Activated naive CD4-positive, alpha-beta T cell treated with anti-CD3 and anti-CD28 coated beads, Interleukin-2, amount 50 U/mL, for 72 hours (primary cell): ENCODE results near the gene PCDHB11. TPM values are rescaled to one million over a fixed set of nuclear protein-coding genes. Genes with fewer than 3 reads are reported as not detected.
"Not testable (repeated sequence)": the region's sequence is repeated elsewhere in the genome, so short reads cannot be mapped to it uniquely, and the experiment has no call there.

Source experiments
- ATAC-seq, 2 donors: fragments of 150-1000 bp; cut with Tn5 transposase; 2 replicates each; pipeline ENCODE4 v1.10.0; 2021; ENCODE audit warnings: mild to moderate bottlenecking in 2 of 2, moderate library complexity in 2 of 2
- DNase-seq, 2 donors: peaks; one replicate each; pipeline ENCODE4 v3.0.0; 2021 to 2022; ENCODE audit warnings: low spot score in 2 of 2
- H3K27ac Mint-ChIP-seq, 2 donors: one replicate each; pipeline ENCODE4 v1.8.0; 2022; ENCODE audit warnings: mild to moderate bottlenecking in 2 of 2, mixed read lengths in 2 of 2
- H3K36me3 Mint-ChIP-seq, 2 donors: one replicate each; pipeline ENCODE4 v1.8.0; 2022; ENCODE audit warnings: mixed read lengths in 2 of 2
- H3K9me3 Mint-ChIP-seq, 2 donors: one replicate each; pipeline ENCODE4 v1.8.0; 2022; ENCODE audit warnings: mixed read lengths in 2 of 2
- total RNA-seq, 2 donors: library from RNA; stranded (reverse); gene quantifications; one replicate each; pipeline ENCODE4 v1.2.3, GENCODE V29; 2022

Gene PCDHB11
- total RNA-seq, 2 donors from 2014 or later: not detected

DNA sequence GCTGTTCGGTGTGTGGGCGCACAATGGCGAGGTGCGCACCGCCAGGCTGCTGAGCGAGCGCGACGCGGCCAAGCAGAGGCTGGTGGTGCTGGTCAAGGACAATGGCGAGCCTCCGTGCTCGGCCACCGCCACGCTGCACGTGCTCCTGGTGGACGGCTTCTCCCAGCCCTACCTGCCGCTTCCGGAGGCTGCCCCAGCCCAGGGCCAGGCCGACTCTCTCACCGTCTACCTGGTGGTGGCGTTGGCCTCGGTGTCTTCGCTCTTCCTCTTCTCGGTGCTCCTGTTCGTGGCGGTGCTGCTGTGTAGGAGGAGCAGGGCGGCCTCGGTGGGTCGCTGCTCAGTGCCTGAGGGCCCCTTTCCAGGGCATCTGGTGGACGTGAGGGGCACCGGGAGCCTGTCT, 19.6 kb upstream of the PCDHB11 start:
- ATAC-seq, H3K27ac Mint-ChIP-seq, DNase-seq: not testable (repeated sequence)
- peaks cover 17 to 27% of the 10 kb centered on the region in 2 donors for H3K9me3 Mint-ChIP-seq
- H3K36me3 Mint-ChIP-seq: peaks cover 28 to 30% of the 10 kb centered on the region in 2 donors

- DNase-seq (no peak), ATAC-seq (no peak)
- H3K36me3 Mint-ChIP-seq: peaks cover 29 to 34% of the 10 kb centered on the region in 2 donors
- H3K27ac Mint-ChIP-seq: no peak overlapping the region
- peaks cover 17 to 31% of the 10 kb centered on the region in 2 donors for H3K9me3 Mint-ChIP-seq
Measured at GRCh38 chr5:141180313-141180712, 19.1 kb upstream of the PCDHB11 start.

DNA sequence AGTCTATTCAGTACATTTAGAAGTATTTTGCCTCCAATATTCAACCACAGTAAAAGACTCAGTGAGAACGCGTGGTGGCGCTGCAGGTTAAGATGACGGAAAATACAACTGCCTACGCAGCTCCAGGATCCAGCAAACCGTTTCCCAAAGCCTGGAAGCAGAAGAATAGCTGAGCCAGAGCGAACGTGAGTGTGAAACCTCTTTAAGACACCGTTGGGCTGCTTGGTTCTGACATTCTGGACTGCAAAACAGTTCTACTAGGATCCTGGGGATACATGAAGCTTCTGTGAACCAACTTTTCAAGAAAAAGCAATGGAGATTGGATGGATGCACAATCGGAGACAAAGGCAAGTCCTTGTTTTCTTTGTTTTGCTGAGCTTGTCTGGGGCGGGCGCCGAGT, 17.2 kb upstream of the PCDHB11 start, which contains the start of gene PCDHB16:
PCDHB16 (plus strand) TSS at position 140 of the 400 bp plus-strand sequence; CDS start at position 313, 173 bp downstream.
- no peak for DNase-seq
- peaks cover 36 to 43% of the 10 kb centered on the region in 2 donors for H3K36me3 Mint-ChIP-seq
- H3K9me3 Mint-ChIP-seq: peaks cover 22 to 36% of the 10 kb centered on the region in 2 donors

DNA sequence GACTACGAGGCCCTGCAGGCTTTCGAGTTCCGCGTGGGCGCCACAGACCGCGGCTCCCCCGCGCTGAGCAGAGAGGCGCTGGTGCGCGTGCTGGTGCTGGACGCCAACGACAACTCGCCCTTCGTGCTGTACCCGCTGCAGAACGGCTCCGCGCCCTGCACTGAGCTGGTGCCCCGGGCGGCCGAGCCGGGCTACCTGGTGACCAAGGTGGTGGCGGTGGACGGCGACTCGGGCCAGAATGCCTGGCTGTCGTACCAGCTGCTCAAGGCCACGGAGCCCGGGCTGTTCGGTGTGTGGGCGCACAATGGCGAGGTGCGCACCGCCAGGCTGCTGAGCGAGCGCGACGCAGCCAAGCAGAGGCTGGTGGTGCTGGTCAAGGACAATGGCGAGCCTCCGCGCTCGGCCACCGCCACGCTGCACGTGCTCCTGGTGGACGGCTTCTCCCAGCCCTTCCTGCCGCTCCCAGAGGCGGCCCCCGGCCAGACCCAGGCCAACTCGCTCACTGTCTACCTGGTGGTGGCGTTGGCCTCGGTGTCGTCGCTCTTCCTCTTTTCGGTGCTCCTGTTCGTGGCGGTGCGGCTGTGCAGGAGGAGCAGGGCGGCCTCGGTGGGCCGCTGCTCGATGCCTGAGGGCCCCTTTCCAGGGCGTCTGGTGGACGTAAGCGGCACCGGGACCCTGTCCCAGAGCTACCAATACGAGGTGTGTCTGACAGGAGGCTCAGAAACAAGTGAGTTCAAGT, 15.1 kb upstream of the PCDHB11 start:
- not testable (repeated sequence) for H3K27ac Mint-ChIP-seq, DNase-seq, ATAC-seq
- Mint-ChIP-seq H3K36me3 (peaks cover 43 to 55% of the 10 kb centered on the region in 2 donors), H3K9me3 (peaks cover 25 to 41% of the 10 kb centered on the region in 2 donors)

More for the DNA sequence above, 17.2 kb upstream of the PCDHB11 start, which contains the start of gene PCDHB16:
- no peak within 1 kb of the TSS for H3K27ac Mint-ChIP-seq
- ATAC-seq: no peak

- DNase-seq: peak in 1 of 2 donors; percentile 23
- H3K36me3 Mint-ChIP-seq: peaks cover 44 to 56% of the 10 kb centered on the region in 2 donors
- H3K9me3 Mint-ChIP-seq: peaks cover 26 to 35% of the 10 kb centered on the region in 2 donors
- ATAC-seq: no peak
- H3K27ac Mint-ChIP-seq: no peak within 1 kb of the TSS
Measured at GRCh38 chr5:141186897-141187512, 12.4 kb upstream of the PCDHB11 start, which contains the start of gene PCDHB9. TSS of gene PCDHB9 (plus strand) at chr5:141187161. CDS start at chr5:141187319, 158 bp downstream.

DNA sequence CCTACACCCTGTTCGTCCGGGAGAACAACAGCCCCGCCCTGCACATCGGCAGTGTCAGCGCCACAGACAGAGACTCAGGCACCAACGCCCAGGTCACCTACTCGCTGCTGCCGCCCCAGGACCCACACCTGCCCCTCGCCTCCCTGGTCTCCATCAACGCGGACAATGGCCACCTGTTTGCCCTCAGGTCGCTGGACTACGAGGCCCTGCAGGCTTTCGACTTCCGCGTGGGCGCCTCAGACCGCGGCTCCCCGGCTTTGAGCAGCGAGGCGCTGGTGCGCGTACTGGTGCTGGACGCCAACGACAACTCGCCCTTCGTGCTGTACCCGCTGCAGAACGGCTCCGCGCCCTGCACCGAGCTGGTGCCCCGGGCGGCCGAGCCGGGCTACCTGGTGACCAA, 10.7 kb upstream of the PCDHB11 start:
- not testable (repeated sequence) for ATAC-seq, DNase-seq, H3K27ac Mint-ChIP-seq
- peaks cover 44 to 56% of the 10 kb centered on the region in 2 donors for H3K36me3 Mint-ChIP-seq
- peaks cover 25 to 33% of the 10 kb centered on the region in 2 donors for H3K9me3 Mint-ChIP-seq

DNA sequence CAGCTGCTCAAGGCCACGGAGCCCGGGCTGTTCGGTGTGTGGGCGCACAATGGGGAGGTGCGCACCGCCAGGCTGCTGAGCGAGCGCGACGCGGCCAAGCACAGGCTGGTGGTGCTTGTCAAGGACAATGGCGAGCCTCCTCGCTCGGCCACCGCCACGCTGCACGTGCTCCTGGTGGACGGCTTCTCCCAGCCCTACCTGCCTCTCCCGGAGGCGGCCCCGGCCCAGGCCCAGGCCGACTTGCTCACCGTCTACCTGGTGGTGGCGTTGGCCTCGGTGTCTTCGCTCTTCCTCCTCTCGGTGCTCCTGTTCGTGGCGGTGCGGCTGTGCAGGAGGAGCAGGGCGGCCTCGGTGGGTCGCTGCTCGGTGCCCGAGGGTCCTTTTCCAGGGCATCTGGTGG, 10.3 kb upstream of the PCDHB11 start:
- H3K27ac Mint-ChIP-seq: not testable (repeated sequence)
- peaks cover 25 to 33% of the 10 kb centered on the region in 2 donors for H3K9me3 Mint-ChIP-seq

DNA sequence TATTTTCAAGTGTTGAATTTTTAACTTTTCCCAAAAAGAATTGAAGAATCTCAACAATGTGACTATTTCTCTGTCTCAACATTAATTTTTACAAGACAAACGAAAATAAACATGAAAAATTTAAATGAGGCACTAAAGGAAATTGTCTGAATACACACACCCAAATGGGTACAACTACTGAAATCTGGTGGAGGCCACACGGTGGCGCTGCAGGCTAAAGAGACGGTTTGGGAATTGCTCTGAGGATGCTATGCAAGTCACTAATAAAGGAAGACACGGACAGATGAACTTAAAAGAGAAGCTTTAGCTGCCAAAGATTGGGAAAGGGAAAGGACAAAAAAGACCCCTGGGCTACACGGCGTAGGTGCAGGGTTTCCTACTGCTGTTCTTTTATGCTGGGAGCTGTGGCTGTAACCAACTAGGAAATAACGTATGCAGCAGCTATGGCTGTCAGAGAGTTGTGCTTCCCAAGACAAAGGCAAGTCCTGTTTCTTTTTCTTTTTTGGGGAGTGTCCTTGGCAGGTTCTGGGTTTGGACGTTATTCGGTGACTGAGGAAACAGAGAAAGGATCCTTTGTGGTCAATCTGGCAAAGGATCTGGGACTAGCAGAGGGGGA, 7.2 kb upstream of the PCDHB11 start, which contains the start of gene PCDHB10:
PCDHB10 (plus strand) TSS at position 244 of the 616 bp plus-strand sequence; CDS start at position 444, 200 bp downstream.
- H3K9me3 Mint-ChIP-seq: peaks cover 22 to 33% of the 10 kb centered on the region in 2 donors
- H3K27ac Mint-ChIP-seq: no peak within 1 kb of the TSS
- ATAC-seq (no peak), DNase-seq (peak in 1 of 2 donors; percentile 32)
- peaks cover 41 to 56% of the 10 kb centered on the region in 2 donors for H3K36me3 Mint-ChIP-seq

More for the DNA sequence above, 10.3 kb upstream of the PCDHB11 start:
- DNase-seq, ATAC-seq: not testable (repeated sequence)
- peaks cover 45 to 57% of the 10 kb centered on the region in 2 donors for H3K36me3 Mint-ChIP-seq

GRCh38 chr5:141194332-141194731, 5.1 kb upstream of the PCDHB11 start:
- not testable (repeated sequence) for ATAC-seq, H3K27ac Mint-ChIP-seq, DNase-seq
- Mint-ChIP-seq H3K36me3 (peaks cover 46 to 49% of the 10 kb centered on the region in 2 donors), H3K9me3 (peaks cover 25 to 45% of the 10 kb centered on the region in 2 donors)

GRCh38 chr5:141196363-141196762, 3.1 kb upstream of the PCDHB11 start:
- ATAC-seq (no peak), DNase-seq (no peak)
- Mint-ChIP-seq H3K36me3 (peaks cover 57 to 64% of the 10 kb centered on the region in 2 donors), H3K9me3 (peaks cover 35 to 47% of the 10 kb centered on the region in 2 donors), H3K27ac (no peak overlapping the region)

- H3K27ac Mint-ChIP-seq, ATAC-seq, DNase-seq: not testable (repeated sequence)
- peaks cover 22 to 27% of the 10 kb centered on the region in 2 donors for H3K9me3 Mint-ChIP-seq
- peaks cover 27 to 39% of the 10 kb centered on the region in 2 donors for H3K36me3 Mint-ChIP-seq
Measured at GRCh38 chr5:141201126-141201525, 1.7 kb downstream of the PCDHB11 start.

- peaks cover 21 to 35% of the 10 kb centered on the region in 2 donors for H3K36me3 Mint-ChIP-seq
- not testable (repeated sequence) for DNase-seq, ATAC-seq
- peaks cover 18 to 22% of the 10 kb centered on the region in 2 donors for H3K9me3 Mint-ChIP-seq
- H3K27ac Mint-ChIP-seq: peak overlapping the region in 1 of 2 donors; percentile 50
Measured at GRCh38 chr5:141201646-141202045, 2.2 kb downstream of the PCDHB11 start.

- H3K27ac Mint-ChIP-seq: no peak within 1 kb of the TSS
- ATAC-seq (no peak), DNase-seq (no peak)
- H3K9me3 Mint-ChIP-seq: peaks cover 4 to 10% of the 10 kb centered on the region in 2 donors
- H3K36me3 Mint-ChIP-seq: peaks cover 17 to 23% of the 10 kb centered on the region in 2 donors
Measured at GRCh38 chr5:141208478-141208877, 9.1 kb downstream of the PCDHB11 start, which contains the start of gene PCDHB12. TSS of gene PCDHB12 (plus strand) at chr5:141208719. CDS start at chr5:141208908, 189 bp downstream.

DNA sequence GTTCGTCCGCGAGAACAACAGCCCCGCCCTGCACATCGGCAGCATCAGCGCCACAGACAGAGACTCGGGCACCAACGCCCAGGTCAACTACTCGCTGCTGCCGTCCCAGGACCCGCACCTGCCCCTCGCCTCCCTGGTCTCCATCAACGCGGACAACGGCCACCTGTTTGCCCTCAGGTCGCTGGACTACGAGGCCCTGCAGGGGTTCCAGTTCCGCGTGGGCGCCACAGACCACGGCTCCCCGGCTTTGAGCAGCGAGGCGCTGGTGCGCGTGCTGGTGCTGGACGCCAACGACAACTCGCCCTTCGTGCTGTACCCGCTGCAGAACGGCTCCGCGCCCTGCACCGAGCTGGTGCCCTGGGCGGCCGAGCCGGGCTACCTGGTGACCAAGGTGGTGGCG, 10.9 kb downstream of the PCDHB11 start:
- Mint-ChIP-seq H3K9me3 (peaks cover 12 to 14% of the 10 kb centered on the region in 2 donors), H3K36me3 (peaks cover 27 to 32% of the 10 kb centered on the region in 2 donors)
- not testable (repeated sequence) for ATAC-seq, DNase-seq, H3K27ac Mint-ChIP-seq

DNA sequence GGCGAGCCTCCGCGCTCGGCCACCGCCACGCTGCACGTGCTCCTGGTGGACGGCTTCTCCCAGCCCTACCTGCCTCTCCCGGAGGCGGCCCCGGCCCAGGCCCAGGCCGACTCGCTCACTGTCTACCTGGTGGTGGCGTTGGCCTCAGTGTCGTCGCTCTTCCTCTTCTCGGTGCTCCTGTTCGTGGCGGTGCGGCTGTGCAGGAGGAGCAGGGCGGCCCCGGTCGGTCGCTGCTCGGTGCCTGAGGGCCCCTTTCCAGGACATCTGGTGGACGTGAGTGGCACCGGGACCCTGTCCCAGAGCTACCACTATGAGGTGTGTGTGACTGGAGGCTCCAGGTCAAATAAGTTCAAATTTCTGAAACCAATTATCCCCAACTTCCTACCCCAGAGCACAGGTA, 11.4 kb downstream of the PCDHB11 start:
- H3K27ac Mint-ChIP-seq, ATAC-seq, DNase-seq: not testable (repeated sequence)
- Mint-ChIP-seq H3K36me3 (peaks cover 30 to 34% of the 10 kb centered on the region in 2 donors), H3K9me3 (peaks cover 13 to 14% of the 10 kb centered on the region in 2 donors)
